ENCODE data around the gene GNAL.

GRCh38 chr18:11672198-11672597 is 16.9 kb upstream of the GNAL start:
- TF ChIP-seq CTCF (IDR thresholded peaks at IDR 0.05 in 8 of 11, conservative IDR thresholded peaks at IDR 0.05 in 3 of 11) (no peak), POLR2A (IDR thresholded peaks at IDR 0.05) (no peak)

All from spleen (tissue), 7 donors.